Measurements from ENCODE around the gene RPL34. TPM values are rescaled to one million over a fixed set of nuclear protein-coding genes. Genes with fewer than 3 reads are reported as not detected.

Gene RPL34
- total RNA-seq, 1 donor from 2014 or later, result 1,453 TPM

DNA sequence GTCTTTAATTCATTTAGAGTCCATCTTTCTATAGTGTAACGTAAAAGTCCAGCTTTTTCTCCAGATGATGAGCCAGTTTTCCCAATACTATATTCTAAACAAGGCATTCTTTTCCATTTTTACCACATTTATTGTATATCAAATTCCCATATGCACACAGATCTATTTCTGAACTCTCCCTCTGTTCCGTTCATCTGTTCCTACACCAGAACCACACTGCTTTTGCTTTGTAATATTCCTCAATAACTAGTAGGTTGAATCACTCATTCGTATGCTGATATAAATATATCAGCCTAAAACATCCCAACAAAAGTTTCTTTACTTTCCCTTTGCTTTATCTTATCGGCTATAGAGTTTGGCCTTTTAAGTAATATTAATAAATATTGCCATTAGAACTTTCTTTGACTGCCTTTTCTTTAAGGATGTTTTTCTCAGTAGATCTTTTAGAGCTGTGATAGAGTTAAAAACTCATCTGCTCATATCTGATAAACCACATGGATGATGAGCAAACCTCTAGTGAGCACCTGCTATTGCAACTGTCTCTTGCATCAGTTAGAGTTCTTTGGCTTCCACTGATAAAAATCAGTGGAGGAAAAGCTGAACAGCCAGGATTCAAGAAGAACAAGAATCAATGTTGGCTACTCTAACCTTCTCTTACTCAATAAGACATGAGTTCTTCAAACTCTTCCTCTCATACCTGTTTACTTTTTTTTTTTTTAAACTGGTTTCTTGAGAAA lies 13.1 kb upstream of the RPL34 start:
- DNase-seq (ENCODE audit: low read depth), result no peak
- TF ChIP-seq, protein P1, sequence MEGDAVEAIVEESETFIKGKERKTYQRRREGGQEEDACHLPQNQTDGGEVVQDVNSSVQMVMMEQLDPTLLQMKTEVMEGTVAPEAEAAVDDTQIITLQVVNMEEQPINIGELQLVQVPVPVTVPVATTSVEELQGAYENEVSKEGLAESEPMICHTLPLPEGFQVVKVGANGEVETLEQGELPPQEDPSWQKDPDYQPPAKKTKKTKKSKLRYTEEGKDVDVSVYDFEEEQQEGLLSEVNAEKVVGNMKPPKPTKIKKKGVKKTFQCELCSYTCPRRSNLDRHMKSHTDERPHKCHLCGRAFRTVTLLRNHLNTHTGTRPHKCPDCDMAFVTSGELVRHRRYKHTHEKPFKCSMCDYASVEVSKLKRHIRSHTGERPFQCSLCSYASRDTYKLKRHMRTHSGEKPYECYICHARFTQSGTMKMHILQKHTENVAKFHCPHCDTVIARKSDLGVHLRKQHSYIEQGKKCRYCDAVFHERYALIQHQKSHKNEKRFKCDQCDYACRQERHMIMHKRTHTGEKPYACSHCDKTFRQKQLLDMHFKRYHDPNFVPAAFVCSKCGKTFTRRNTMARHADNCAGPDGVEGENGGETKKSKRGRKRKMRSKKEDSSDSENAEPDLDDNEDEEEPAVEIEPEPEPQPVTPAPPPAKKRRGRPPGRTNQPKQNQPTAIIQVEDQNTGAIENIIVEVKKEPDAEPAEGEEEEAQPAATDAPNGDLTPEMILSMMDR (conservative IDR thresholded peaks at IDR 0.05; ENCODE audit: low read depth, low read length), result no peak
- H3K4me3 ChIP-seq (ENCODE audit: low read depth, low read length), result no peak overlapping the region

DNA sequence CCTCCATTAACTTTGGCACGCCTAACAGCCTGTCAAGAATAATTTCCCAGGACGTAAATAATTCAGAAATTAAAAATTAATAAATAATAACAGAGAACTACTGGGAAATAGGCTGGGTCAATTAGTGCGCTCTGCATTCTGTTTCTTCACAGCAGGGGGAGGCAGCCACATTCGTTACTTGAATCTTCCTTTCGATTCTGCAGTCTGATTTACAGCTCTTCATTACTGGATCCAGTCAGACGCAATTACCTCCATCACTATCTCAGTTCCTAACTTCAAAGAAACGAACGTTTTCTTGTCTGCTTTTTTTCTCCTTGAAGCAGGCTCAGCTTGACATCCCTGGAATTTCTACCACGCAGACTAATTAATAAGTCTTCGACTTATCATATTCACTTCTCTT lies 9.0 kb upstream of the RPL34 start:
- DNase-seq (ENCODE audit: low read depth), result no peak
- H3K4me3 ChIP-seq (ENCODE audit: low read depth, low read length), result no peak overlapping the region
- TF ChIP-seq, protein P1 (conservative IDR thresholded peaks at IDR 0.05; ENCODE audit: low read depth, low read length), result peak; percentile 17

DNA sequence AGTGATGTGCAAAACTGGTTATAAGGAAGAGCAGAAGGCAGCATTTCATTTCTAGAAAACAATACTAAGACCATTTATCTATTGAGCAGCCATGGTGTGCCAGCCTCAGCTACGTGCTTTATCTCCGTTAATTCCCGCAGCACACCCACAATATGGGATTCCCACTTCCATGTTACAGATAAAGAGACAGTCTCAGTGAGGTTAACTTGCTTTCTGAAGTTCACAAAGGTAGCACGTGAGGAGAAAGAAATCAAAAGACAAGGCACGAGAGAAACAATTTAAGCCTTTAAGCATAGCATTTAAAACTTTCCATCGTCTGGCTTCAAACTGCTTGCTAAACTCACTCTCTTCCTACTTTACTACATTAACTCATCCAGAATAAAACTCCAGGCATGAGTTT lies 8.0 kb upstream of the RPL34 start:
- TF ChIP-seq, protein P1 (conservative IDR thresholded peaks at IDR 0.05; ENCODE audit: low read depth, low read length), result no peak
- DNase-seq (ENCODE audit: low read depth), result no peak
- H3K4me3 ChIP-seq (ENCODE audit: low read depth, low read length), result no peak overlapping the region

DNA sequence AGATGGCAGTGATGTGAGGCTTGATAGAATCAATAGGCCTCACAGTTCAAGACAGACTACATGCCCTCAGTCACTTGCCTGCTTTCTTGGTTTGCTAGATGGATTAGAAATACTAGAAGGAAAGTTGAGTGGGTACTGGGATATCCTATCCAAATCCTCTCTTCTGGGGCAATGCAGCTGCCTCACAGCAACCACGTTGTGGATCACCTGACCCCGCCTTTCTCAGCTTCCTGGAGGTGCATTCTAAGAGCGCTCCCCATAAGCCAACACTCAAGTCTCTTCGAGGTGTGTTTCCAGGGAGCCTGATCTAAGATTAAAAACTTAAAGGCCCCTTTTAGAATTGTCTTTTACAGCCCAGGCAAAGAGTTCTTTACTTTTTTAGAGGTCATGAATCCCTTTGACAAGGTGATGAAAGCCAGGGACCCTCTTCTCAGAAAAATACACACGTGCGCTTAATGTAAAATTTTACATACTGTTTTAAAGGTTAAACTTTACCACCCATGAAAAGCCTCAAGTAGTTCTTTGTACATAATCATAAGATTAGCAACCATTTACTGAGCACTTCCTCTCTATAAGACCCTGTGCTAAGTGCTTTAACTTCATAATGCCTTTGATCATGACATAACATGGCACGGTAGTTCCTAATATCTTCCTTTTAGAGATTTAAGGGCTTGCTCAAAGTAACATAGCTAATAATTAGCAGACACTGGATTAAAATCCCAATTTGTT lies 840 bp upstream of the RPL34 start:
- TF ChIP-seq, protein P1 (conservative IDR thresholded peaks at IDR 0.05; ENCODE audit: low read depth, low read length), result no peak
- peak overlapping the region; percentile 92 for H3K4me3 ChIP-seq (ENCODE audit: low read depth, low read length)

DNA sequence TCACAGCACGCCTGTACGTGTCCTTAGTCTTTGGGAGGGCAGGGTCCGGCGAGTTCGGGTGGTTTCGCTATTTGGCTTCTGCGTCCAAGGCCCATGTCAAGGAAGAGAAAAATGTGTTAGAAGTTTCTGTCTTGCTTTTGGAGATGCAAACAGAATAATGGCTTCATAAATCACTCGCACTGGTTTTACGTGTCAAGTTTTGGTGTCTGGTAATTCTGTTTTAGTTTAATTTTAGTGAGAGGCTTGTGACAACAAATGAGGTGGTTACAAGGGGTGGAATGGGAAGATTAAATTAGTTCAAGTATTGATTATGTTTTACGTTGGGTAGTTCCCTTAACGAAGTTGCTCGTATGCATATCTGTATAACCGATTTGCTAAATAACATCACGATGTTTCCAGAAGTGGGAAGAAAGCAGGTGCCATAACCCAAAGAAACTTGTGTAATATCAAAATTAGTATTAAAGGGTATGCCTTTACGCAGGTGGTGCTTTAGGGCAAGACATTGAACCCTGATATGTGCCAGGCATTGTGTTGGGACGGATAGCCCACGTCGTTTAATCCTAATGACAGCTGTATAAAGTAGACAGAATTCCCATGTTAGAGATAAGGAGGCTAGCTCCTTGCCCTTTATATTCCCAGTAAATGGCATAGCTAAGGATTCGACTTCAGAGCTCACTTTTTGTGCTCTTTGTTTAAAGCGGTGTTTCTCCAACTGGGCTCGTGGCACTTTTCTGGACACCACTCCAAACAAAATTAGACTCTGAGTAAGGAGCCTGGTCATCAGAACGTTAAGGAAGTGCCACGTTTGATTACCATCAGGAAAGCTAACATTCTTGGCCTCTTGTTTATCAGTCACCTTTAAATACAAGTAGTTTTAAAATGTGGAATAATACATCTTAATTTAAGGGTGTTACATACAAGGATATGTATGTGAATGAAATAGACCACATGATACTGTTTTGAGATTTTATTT lies 843 bp downstream of the RPL34 start:
- H3K4me3 ChIP-seq (ENCODE audit: low read depth, low read length), result peak overlapping the region; percentile 92
- DNase-seq (ENCODE audit: low read depth), result no peak
- TF ChIP-seq, protein P1 (conservative IDR thresholded peaks at IDR 0.05; ENCODE audit: low read depth, low read length), result no peak

More for the DNA sequence above, 840 bp upstream of the RPL34 start:
- DNase-seq (ENCODE audit: low read depth), result no peak

DNA sequence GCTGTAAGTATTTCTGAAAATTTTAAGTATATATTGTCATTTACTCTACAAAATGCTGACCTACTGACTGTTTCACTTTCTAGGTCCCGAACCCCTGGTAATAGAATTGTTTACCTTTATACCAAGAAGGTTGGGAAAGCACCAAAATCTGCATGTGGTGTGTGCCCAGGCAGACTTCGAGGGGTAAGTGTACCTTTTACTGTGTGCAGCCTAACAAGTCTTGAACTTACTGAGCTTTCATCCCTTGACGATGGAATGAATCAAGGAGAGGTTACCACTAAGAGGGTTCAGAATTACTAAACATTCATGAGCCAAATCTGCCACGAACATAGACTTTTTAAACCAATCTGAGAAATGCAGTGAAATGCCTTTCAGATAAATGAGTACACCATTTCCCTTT lies 1.6 kb downstream of the RPL34 start:
- TF ChIP-seq, protein P1 (conservative IDR thresholded peaks at IDR 0.05; ENCODE audit: low read depth, low read length), result no peak
- peak overlapping the region; percentile 92 for H3K4me3 ChIP-seq (ENCODE audit: low read depth, low read length)

More for the DNA sequence above, 1.6 kb downstream of the RPL34 start:
- no peak for DNase-seq (ENCODE audit: low read depth)

All from epithelial cell of proximal tubule (primary cell).